T-cell (primary cell): Measurements from ENCODE around the gene NEFH. TPM values are rescaled to one million over a fixed set of nuclear protein-coding genes. Genes with fewer than 3 reads are reported as not detected.
A peak's percentile ranks its signal among the peaks of the same experiment; 100 is the strongest.
"Not testable (repeated sequence)": the region's sequence is repeated elsewhere in the genome, so short reads cannot be mapped to it uniquely, and the experiment has no call there.

Experiments
- ATAC-seq, 4 experiments: fragments of 200-7000 bp in 3 of 4; fragments of 150-1000 bp in 1 of 4; cut with Tn5 transposase; replicated peaks in 1 of 4; 1 replicate in 3 of 4; 2 replicates in 1 of 4; pipeline ENCODE4 v1.10.0; 2021; ENCODE audit warnings: moderate library complexity in 3 of 4, mild to moderate bottlenecking in 2 of 4, moderate number of reproducible peaks in 1 of 4
- CTCF ChIA-PET, 2 donors: fragments of 300-600 bp; sonication (Branson Sonifier 250); formaldehyde crosslinking; loops; one replicate each; lab custom pipeline; 2022; ENCODE audit warnings: antibody characterized with exemption in 2 of 2; lab: Charles Lee
- POLR2A ChIA-PET, 2 donors: fragments of 300-600 bp; sonication (Branson Sonifier 250); formaldehyde crosslinking; loops; one replicate each; lab custom pipeline; 2022; ENCODE audit warnings: antibody characterized with exemption in 2 of 2; lab: Charles Lee
- DNase-seq, 35 experiments: peaks; one replicate each; pipeline versions ENCODE4 v3.0.0 to v3.0.0-alpha.2; 2013 to 2023
- H3K27ac ChIP-seq: one replicate; pipeline ENCODE4 v1.5.1; 2013; ENCODE audit warnings: low read length
- H3K27me3 ChIP-seq, 2 experiments: replicated peaks in 1 of 2; 1 replicate in 1 of 2; 2 replicates in 1 of 2; pipeline versions ENCODE4 v1.6.1 to v1.7.0; 2013; ENCODE audit warnings: low read length in 1 of 2, mixed read lengths in 1 of 2; ENCODE audit not compliant: control insufficient read depth in 2 of 2, insufficient read depth in 2 of 2; ENCODE audit errors: extremely low read depth in 1 of 2
- H3K36me3 ChIP-seq, 2 donors: 1 replicate in 1 of 2; 2 replicates in 1 of 2; pipeline versions ENCODE4 v1.6.1 to v1.7.0; 2013; ENCODE audit warnings: low read length in 1 of 2; ENCODE audit not compliant: control insufficient read depth in 2 of 2, insufficient read depth in 1 of 2; ENCODE audit errors: extremely low read depth in 1 of 2
- H3K4me1 ChIP-seq, 2 experiments: 1 replicate in 1 of 2; 2 replicates in 1 of 2; pipeline versions ENCODE4 v1.6.1 to v1.7.0; 2013; ENCODE audit warnings: low read length in 2 of 2, mixed read lengths in 1 of 2; ENCODE audit not compliant: insufficient read depth in 2 of 2, control insufficient read depth in 1 of 2; ENCODE audit errors: extremely low read depth in 1 of 2
- H3K4me3 ChIP-seq, 2 donors: 1 replicate in 1 of 2; 2 replicates in 1 of 2; pipeline versions ENCODE4 v1.5.1 to v1.7.0; 2013; ENCODE audit warnings: mild to moderate bottlenecking in 2 of 2, low read length in 1 of 2, moderate library complexity in 1 of 2; ENCODE audit not compliant: control insufficient read depth in 1 of 2; ENCODE audit errors: extremely low read depth in 1 of 2
- H3K9me3 ChIP-seq: 2 replicates; pipeline ENCODE4 v1.7.0; 2013
- H3K27ac Mint-ChIP-seq, 2 donors: one replicate each; pipeline ENCODE4 v1.8.0; 2020 to 2021; ENCODE audit warnings: mild to moderate bottlenecking in 2 of 2, mixed read lengths in 2 of 2
- H3K27me3 Mint-ChIP-seq, 2 donors: one replicate each; pipeline ENCODE4 v1.8.0; 2021 to 2022; ENCODE audit warnings: mixed read lengths in 2 of 2
- H3K36me3 Mint-ChIP-seq: one replicate; pipeline ENCODE4 v1.8.0; 2021; ENCODE audit warnings: mixed read lengths
- H3K4me1 Mint-ChIP-seq, 3 donors: one replicate each; pipeline ENCODE4 v1.8.0; 2020 to 2022; ENCODE audit warnings: mixed read lengths in 3 of 3, mild to moderate bottlenecking in 1 of 3
- H3K4me3 Mint-ChIP-seq, 3 donors: one replicate each; pipeline ENCODE4 v1.8.0; 2020 to 2022; ENCODE audit warnings: mild to moderate bottlenecking in 3 of 3, mixed read lengths in 3 of 3, moderate library complexity in 3 of 3
- H3K9me3 Mint-ChIP-seq, 3 donors: one replicate each; pipeline ENCODE4 v1.8.0; 2020 to 2022; ENCODE audit warnings: mixed read lengths in 3 of 3
- WGBS: methylation state at CpG from one replicate; pipeline ENCODE4 v1.1.5; 2013; ENCODE audit warnings: missing lambda C conversion rate; ENCODE audit not compliant: insufficient coverage; 5-methylcytosine and 5-hydroxymethylcytosine counted together
- total RNA-seq, 35 experiments: library from RNA in 6 of 35; stranded (reverse) in 6 of 35; fragments of 120-200 nt in 1 of 35; gene quantifications; one replicate each; pipeline versions ENCODE4 v1.2.1 to v1.2.4 and lab custom pipeline; 2013 to 2026

The NEFH gene
- total RNA-seq (under 1 TPM; 0.47 to 0.86 (median 0.73) TPM), total RNA-seq (lab: John Stamatoyannopoulos, UW) (0.44 to 16.1 (median 1.2) reads per million in 29 experiments)
- 0.53 TPM for total RNA-seq (2013)

GRCh38 chr22:29479417-29480261, at the start of gene NEFH:
TSS of gene NEFH (plus strand) at chr22:29480218. CDS start at chr22:29480263, 45 bp downstream.
- Histone ChIP-seq H3K4me3 (peak within 1 kb of the TSS; percentile 32 to 59), H3K27me3 (peaks cover 4 to 62% of the 10 kb centered on the region in 2 experiments)

GRCh38 chr22:29431986-29432385, 48.0 kb upstream of the NEFH start:
- Mint-ChIP-seq H3K4me3 (no peak overlapping the region), H3K36me3 (no peaks in the 10 kb centered on the region), H3K4me1 (no peaks in the 10 kb centered on the region), H3K27me3 (peaks cover 11 to 27% of the 10 kb centered on the region in 2 donors), H3K9me3 (no peaks in the 10 kb centered on the region), H3K27ac (no peak overlapping the region)
- POLR2A ChIA-PET: no interaction called here
- WGBS: 95% methylated on average over 5 of the region's 5 CpGs
- H3K4me1 ChIP-seq: no peaks in the 10 kb centered on the region
- no peaks in the 10 kb centered on the region for H3K36me3 ChIP-seq
- H3K4me3 ChIP-seq: no peak overlapping the region
- no peak overlapping the region for H3K27ac ChIP-seq
- H3K9me3 ChIP-seq: no peaks in the 10 kb centered on the region
- DNase-seq: no peak
- CTCF ChIA-PET: no interaction called here
- no peak for ATAC-seq
- peaks cover 0 to 7% of the 10 kb centered on the region in 2 experiments for H3K27me3 ChIP-seq

More at GRCh38 chr22:29479417-29480261, at the start of gene NEFH:
- H3K4me1 Mint-ChIP-seq: peaks cover 19 to 22% (median 20%) of the 10 kb centered on the region in 3 donors
- H3K36me3 Mint-ChIP-seq: no peaks in the 10 kb centered on the region
- no peak for DNase-seq
- H3K27me3 Mint-ChIP-seq: peaks cover 44 to 60% of the 10 kb centered on the region in 2 donors
- peaks cover 0 to 26% of the 10 kb centered on the region in 2 experiments for H3K4me1 ChIP-seq
- no peak for ATAC-seq
- ChIA-PET POLR2A (interaction anchor here in 1 of 2 donors (0.6 kb wide), 1 partner anchor 1383 kb away, joined by 4 read pairs; no protein-coding TSS in a partner anchor), CTCF (no interaction called here)
- no peaks in the 10 kb centered on the region for H3K9me3 Mint-ChIP-seq
- H3K27ac Mint-ChIP-seq: no peak within 1 kb of the TSS
- H3K4me3 Mint-ChIP-seq: peak within 1 kb of the TSS in 2 of 3 donors; percentile 63 to 68
- 14% methylated on average over 47 of the region's 48 CpGs for WGBS
- H3K27ac ChIP-seq: no peak within 1 kb of the TSS
- H3K36me3 ChIP-seq: no peaks in the 10 kb centered on the region
- H3K9me3 ChIP-seq: no peaks in the 10 kb centered on the region

- Mint-ChIP-seq H3K36me3 (no peaks in the 10 kb centered on the region), H3K27me3 (peaks cover 11 to 27% of the 10 kb centered on the region in 2 donors), H3K4me3 (no peak overlapping the region), H3K9me3 (no peaks in the 10 kb centered on the region), H3K4me1 (no peaks in the 10 kb centered on the region), H3K27ac (no peak overlapping the region)
- DNase-seq: no peak
- Histone ChIP-seq H3K9me3 (no peaks in the 10 kb centered on the region), H3K36me3 (no peaks in the 10 kb centered on the region), H3K4me3 (no peak overlapping the region), H3K27ac (no peak overlapping the region), H3K4me1 (no peaks in the 10 kb centered on the region), H3K27me3 (peaks cover 0 to 4% of the 10 kb centered on the region in 2 experiments)
- no CpG with 5 or more reads among the region's 3 CpGs for WGBS
- no peak for ATAC-seq
- CTCF ChIA-PET: interaction anchor here in 1 of 2 donors (0.6 kb wide), 1 partner anchor 52 kb away, joined by 3 read pairs; no protein-coding TSS in a partner anchor
- POLR2A ChIA-PET: interaction anchor here in 1 of 2 donors (0.7 kb wide), 1 partner anchor 236 kb away, joined by 5 read pairs; no protein-coding TSS in a partner anchor
Measured at GRCh38 chr22:29433856-29434255, 46.2 kb upstream of the NEFH start.

GRCh38 chr22:29434288-29434687, 45.7 kb upstream of the NEFH start:
- H3K4me1 Mint-ChIP-seq: no peaks in the 10 kb centered on the region
- DNase-seq: no peak
- H3K9me3 Mint-ChIP-seq: no peaks in the 10 kb centered on the region
- POLR2A ChIA-PET: no interaction called here
- ATAC-seq: no peak
- H3K36me3 Mint-ChIP-seq: no peaks in the 10 kb centered on the region
- no peaks in the 10 kb centered on the region for H3K36me3 ChIP-seq
- peaks cover 11 to 25% of the 10 kb centered on the region in 2 donors for H3K27me3 Mint-ChIP-seq
- 92% methylated on average over 5 of the region's 7 CpGs for WGBS
- peaks cover 0 to 4% of the 10 kb centered on the region in 2 experiments for H3K27me3 ChIP-seq
- H3K27ac Mint-ChIP-seq: no peak overlapping the region
- CTCF ChIA-PET: no interaction called here
- H3K4me1 ChIP-seq: no peaks in the 10 kb centered on the region
- no peak overlapping the region for H3K27ac ChIP-seq
- H3K9me3 ChIP-seq: no peaks in the 10 kb centered on the region
- H3K4me3 ChIP-seq: no peak overlapping the region
- no peak overlapping the region for H3K4me3 Mint-ChIP-seq

- no peaks in the 10 kb centered on the region for H3K9me3 Mint-ChIP-seq
- ChIA-PET CTCF (interaction anchor here in 1 of 2 donors (0.5 kb wide), 1 partner anchor 549 kb away, joined by 4 read pairs; no protein-coding TSS in a partner anchor), POLR2A (no interaction called here)
- peaks cover 10 to 24% of the 10 kb centered on the region in 2 donors for H3K27me3 Mint-ChIP-seq
- no peaks in the 10 kb centered on the region for H3K4me1 Mint-ChIP-seq
- WGBS: 54% methylated on average over 2 of the region's 5 CpGs
- H3K4me3 Mint-ChIP-seq: no peak overlapping the region
- H3K36me3 Mint-ChIP-seq: no peaks in the 10 kb centered on the region
- H3K4me1 ChIP-seq: no peaks in the 10 kb centered on the region
- H3K4me3 ChIP-seq: no peak overlapping the region
- no peak overlapping the region for H3K27ac Mint-ChIP-seq
- no peaks in the 10 kb centered on the region for H3K9me3 ChIP-seq
- no peak overlapping the region for H3K27ac ChIP-seq
- no peaks in the 10 kb centered on the region for H3K36me3 ChIP-seq
- H3K27me3 ChIP-seq: peaks cover 0 to 4% of the 10 kb centered on the region in 2 experiments
- no peak for DNase-seq
- no peak for ATAC-seq
Measured at GRCh38 chr22:29435236-29436136, 44.5 kb upstream of the NEFH start.

- POLR2A ChIA-PET, CTCF ChIA-PET, H3K4me3 Mint-ChIP-seq, ATAC-seq, H3K36me3 ChIP-seq, H3K4me1 ChIP-seq, H3K9me3 ChIP-seq, H3K4me1 Mint-ChIP-seq, DNase-seq, H3K27ac ChIP-seq, H3K27me3 ChIP-seq, H3K27ac Mint-ChIP-seq, H3K4me3 ChIP-seq, H3K36me3 Mint-ChIP-seq, H3K9me3 Mint-ChIP-seq: not testable (repeated sequence)
- peaks cover 7 to 23% of the 10 kb centered on the region in 2 donors for H3K27me3 Mint-ChIP-seq
- 90% methylated on average over 2 of the region's 10 CpGs for WGBS
Measured at GRCh38 chr22:29438283-29438682, 41.7 kb upstream of the NEFH start, which contains the start of gene RFPL1. TSS of gene RFPL1 (plus strand) at chr22:29438583.
